ENCODE results near the gene GDF15.

The GDF15 gene

DNA sequence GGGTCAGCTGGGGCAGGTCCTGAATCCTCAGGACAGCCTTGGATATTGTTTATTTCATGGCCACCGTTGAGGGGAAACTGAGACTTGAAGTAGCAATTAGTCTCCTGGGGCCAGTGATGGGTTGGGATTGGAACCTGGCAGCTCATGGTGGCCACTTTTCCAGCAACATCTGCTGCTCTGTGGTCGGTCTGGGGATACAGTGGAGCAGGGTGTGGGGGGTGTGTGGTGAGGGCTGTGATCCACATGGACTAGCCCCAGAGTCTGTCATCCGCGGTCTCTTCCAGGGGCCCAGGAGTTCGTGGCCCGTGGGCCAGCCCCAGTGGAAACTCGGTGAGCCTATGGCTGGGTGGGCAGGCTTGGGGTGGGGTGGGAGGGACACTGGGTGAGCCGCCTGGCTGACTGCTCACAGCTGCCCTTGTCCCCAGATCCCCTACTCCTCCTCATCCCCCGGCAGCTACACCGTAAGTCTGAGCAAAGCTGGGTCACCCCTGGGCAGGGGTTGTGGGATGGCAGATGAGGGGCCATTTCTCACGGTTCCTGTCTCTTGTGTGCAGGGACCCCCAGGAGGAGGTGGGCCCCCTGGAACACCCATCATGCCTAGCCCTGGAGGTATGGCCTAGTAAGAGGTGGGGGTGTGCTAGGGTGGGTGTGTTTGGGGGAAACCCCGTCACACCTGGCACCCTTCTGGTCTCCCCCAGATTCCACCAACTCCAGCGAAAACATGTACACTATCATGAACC, 46.5 kb downstream of the GDF15 start:
- DNase-seq: no peak

DNA sequence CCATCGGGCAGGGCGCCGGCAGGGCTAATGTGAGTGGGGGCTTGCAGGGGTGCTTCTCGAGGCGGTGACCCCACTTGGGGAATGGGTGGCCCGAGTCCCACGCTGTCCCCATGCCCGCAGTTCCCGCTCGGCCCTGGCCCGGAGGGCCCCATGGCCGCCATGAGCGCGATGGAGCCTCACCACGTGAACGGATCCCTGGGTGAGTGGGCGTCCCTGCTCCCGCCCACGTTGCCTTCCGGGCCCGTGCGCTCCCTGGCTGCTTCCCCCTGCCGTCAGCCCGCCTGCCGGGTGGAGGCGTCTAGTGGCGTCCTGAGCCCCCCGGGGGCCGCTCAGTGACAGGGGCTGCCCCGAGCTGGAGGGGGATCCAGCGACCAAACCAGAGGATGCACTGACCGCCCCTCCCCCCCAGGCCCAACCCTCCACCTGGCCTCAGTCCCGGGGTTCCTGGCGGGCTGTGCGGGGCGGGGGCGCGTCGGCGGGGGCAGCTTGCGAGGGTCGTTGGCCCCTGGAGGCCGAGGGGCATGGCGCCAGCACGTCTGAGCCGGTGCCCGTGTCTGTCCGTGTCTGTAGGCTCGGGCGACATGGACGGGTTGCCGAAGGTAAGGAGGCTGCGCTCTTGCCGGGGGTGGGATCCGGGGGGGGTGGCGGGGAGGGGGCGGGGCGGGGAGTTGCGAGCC, 47.2 kb downstream of the GDF15 start:
- no peak for DNase-seq

DNA sequence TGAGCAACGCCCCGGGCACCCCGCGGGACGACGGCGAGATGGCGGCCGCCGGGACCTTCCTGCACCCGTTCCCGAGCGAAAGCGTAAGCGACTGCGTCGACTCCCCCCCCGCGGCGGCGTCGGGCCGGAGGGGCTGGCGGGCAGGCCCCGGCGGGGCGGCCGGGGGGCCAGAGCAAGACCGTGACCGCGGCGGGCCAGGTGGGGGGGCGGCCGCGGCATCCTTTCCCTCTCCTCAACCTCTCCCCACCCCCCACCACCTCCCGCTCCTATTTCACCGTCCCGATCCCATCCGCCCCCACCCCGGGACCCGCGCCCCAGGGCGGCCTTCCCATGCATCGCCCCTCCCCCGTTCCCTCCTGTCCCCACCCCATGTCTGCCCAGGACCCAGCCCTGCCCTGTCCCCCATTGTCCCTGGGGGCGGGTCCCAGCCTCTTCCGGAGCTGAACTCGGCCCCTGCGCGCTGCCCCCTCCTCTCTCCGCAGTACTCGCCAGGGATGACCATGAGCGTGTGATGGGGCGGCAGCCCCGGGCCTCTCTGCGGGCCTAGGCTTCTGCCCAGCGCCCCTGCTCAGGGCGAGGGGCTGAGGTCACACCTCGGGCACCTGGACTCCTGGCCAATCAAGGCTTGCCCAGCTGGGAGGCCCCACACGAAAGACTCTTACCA, 47.9 kb downstream of the GDF15 start:
- no peak for DNase-seq

DNA sequence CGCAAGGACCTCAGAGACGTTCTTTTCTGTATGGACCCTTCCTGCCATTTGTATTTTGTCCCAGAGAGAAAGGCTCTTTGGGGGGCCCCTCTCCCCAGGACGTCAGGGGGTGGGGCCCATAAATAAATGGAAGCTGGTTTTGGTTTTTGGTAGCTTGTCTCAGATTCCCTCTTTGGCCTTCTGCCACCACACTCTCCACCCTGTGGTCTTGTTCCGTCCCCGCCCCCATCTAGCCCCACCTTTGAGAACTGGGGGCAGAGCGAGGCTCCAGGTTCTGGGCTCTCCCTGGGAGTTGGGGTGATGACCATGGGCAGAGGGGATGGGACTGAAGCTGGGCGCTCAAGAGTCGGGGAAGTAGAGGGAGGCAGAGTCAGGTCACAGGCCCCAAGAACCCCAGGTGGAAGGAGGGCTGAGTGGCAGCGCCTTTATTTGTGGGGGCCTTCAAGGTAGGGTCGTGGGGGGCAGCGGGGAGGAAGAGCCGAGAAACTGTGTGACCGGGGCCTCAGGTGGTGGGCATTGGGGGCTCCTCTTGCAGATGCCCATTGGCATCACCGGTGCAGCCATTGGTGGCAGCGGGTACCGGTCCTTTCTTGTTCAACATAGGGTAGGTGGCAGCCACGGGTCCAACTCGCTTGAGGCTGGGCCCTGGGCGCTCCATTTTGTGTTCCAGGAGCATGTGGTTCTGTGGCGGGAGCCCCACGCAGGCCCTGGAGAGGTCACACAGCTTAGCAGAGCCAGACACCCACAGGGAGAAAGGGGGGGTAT, 48.6 kb downstream of the GDF15 start:
- no peak for DNase-seq

DNA sequence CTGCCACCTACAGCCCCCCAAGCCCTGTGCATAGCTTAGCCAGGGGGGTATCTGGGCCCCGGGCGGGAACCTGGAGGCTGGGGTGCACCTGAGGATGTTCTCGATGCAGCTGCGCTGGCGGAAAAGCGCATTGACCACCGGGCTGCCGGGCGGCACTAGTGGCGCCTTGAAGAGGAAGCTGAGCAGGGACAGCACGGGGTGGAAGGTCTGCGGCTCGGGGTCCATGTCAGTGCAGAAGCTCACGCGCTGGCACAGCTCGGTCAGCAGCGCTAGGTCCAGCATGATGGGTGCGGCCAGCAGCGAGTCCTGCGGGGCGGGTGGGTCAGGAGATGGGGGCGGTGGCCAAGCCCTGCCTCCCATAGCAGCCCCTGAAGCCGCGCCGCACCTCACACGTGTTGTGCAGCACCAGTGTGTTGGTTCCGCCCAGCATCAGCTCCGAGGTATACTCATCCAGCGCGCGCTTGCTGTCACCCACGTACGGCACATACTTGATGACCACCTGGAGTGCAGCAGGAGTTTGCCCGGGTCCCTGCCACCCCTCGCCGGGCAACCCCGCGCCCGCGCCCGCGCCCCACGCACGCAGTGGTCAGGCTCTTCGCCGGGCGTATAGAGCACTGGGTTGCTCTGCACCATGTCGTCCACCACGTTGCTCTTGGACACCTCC, 49.4 kb downstream of the GDF15 start:
- DNase-seq: no peak

DNA sequence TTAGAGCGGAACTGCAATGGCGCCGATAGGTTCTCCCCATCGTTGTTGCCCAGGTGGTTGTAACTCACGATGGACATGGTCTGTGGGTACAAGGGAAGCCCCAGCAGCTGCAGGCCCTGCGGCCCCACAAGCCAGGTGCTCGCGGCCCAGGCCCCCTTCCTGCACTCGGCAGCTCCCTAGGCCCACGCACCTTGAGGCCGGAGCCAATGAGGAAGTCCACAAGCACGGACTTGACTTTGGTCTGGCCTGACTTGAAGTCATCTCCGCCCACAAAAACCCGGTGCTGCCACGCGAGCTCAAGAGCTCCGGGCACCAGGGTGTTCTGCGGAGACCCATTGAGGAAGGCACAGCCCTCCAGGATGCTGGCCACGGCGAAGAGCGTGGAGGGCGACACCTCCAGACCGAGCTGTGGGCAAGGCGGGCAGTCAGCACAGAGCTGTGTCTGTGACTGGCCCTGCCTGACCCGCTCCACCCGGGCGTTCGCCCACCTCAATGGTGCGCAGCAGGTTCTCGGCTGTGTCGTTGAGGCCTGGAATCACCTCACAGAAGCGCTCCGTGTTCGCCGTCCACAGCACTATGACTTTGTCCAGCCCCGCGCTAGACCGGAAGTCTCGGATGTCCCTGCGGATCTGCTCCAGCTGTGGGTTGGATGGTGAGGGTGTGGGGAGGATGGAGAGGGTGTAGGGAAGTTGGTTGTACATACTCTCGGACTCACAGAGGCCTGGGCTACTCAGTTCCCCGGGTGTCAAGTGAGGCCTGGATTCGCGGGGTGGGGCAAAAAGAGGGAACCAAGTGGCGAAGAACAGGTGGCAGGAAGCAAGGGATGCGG, 50.1 kb downstream of the GDF15 start:
- no peak for DNase-seq

DNA sequence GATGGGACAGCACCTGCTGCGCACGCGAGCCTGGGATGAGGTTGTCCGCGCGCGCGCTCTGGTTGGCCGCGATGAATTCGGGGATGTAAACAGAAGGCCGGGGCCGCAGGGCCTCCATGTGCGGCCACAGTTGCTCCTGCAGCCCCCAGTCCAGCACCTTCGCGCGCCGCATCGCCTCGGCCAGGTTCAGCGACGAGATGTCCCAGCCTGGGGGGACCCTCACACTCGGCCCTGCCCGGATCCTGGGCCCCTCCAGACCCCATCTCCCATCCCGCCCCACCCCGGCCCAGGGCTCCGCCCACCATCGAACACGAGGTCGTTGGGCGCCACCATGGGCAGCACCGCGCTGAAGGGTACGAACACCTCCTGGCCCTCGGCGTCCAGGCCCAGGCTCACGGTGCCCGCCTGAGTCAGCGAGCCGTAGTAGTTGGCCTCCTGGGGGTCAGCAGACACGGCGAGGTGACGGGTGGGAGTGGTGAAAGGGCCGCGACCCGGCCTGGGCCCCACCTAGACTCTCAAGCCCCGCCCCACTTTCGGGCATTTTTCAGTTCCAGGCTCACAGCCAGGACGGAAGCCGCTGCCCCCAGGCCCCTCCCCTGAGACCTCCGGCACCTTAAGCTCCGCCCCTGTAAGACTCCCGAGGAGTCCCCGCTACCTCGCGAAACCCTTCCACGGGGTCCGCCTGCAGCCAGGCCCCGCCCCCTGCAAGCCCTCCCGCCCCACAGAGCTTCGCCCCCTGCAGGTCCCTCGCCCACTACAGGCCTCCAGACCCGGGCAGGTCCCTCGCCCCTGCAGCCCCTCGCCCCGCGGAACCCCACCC, 50.9 kb downstream of the GDF15 start:
- DNase-seq: peak; percentile 54

DNA sequence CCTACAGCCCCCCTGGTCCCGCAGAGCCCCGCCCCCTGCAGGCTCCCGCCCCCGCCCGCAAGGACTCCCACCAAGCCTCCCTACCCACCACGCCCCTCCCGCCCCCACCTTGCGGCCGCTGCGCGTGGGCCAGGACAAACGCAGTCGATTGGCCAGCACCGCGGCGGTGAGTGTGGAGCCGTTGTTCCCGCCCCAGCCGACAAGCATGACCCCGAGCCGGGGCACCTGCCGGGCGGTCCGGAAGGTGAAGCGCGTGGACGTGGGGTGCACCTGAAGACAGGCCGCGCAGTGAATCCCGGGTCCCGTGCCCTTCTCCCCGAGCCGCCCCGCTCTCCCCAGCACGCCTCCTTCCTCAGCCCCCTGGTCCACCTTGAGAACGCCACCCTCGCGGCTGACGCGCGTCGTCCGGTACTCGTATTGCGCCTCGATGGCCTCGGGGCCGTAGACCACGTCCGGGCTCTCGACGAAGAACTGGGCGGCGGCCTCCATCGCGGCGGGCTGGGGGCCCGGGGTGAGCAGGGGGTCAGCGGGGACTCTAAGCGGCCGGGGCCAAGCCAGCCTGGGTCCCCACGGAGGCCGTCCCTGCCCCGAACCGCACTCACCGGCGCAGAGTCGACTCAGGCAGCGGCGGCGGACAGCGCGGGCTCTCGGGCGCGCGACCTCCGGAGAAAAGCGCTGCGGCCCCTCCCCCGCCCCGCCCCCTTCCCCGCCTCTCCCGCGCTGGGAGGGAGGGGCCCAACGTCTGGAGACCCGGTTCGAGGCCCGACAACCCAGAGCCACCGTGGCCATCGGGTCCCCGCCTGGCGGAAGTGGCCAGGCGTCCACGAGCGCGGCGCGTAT, 51.8 kb downstream of the GDF15 start, which contains the start of gene ISYNA1:
ISYNA1 (minus strand) TSS at position 643 of the 840 bp plus-strand sequence; CDS start at position 489, 154 bp downstream.
- DNase-seq: peak; percentile 30

DNA sequence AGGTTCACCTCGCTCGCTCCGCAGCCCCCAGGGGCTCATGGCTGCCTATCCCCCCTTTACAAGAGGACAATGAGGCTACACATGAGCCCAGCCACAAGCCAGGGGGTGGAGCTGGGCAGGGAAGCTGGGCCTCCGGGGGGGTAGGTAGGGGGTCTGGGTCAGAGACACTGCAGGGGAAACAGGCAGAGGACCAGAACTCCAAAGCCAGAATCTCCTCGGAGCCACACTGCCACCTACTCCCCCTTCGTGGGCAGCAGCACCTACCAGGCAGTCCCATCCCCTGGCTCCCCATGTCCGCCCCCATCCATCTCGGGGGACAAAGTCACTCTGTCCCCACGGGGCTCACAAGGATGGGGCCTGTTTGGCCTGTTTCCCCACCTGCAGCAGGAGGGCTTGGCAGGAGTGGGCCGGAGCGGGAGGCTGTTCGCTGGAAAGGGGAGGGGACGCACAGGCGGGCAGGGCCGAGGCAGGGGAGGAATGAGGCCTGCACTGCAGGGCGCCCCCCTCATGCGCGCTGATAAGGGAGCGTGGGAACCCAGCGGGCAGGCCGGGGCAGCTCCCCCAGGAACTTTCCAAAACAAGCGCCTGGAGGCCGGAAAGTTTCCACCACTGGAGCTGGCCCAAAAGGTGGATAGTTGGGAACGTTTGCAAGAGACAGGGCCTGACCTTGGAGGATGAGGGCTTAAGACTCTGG, 52.5 kb downstream of the GDF15 start:
- no peak for DNase-seq
